Muscle layer of colon (tissue), 2 donors: ENCODE results near the gene CEACAM7.

Experiments used
- H3K27ac ChIP-seq: one replicate; pipeline ENCODE4 v1.7.0; 2013; ENCODE audit warnings: low read depth, mild to moderate bottlenecking, low read length, moderate library complexity
- H3K27me3 ChIP-seq, 2 donors: one replicate each; pipeline ENCODE4 v1.7.0; 2013; ENCODE audit warnings: low read length in 2 of 2, mild to moderate bottlenecking in 2 of 2; ENCODE audit not compliant: insufficient read depth in 2 of 2, control insufficient read depth in 1 of 2
- H3K36me3 ChIP-seq: one replicate; pipeline ENCODE4 v1.7.0; 2013; ENCODE audit warnings: mild to moderate bottlenecking, low read length; ENCODE audit not compliant: insufficient read depth
- H3K4me1 ChIP-seq: one replicate; pipeline ENCODE4 v1.7.0; 2013; ENCODE audit warnings: mild to moderate bottlenecking, low read length; ENCODE audit not compliant: insufficient read depth
- H3K4me3 ChIP-seq, 2 donors: one replicate each; pipeline ENCODE4 v1.7.0; 2013; ENCODE audit warnings: low read length in 2 of 2, low read depth in 1 of 2, mild to moderate bottlenecking in 1 of 2, moderate library complexity in 1 of 2
- H3K9ac ChIP-seq: one replicate; pipeline ENCODE4 v1.7.0; 2013; ENCODE audit warnings: low read length
- H3K9me3 ChIP-seq: one replicate; pipeline ENCODE4 v1.7.0; 2013; ENCODE audit warnings: mild to moderate bottlenecking, low read length
- donor health status: abdominal sarcoma.
- donor health status: Adenocarcinoma of cecum.

CEACAM7 gene

DNA sequence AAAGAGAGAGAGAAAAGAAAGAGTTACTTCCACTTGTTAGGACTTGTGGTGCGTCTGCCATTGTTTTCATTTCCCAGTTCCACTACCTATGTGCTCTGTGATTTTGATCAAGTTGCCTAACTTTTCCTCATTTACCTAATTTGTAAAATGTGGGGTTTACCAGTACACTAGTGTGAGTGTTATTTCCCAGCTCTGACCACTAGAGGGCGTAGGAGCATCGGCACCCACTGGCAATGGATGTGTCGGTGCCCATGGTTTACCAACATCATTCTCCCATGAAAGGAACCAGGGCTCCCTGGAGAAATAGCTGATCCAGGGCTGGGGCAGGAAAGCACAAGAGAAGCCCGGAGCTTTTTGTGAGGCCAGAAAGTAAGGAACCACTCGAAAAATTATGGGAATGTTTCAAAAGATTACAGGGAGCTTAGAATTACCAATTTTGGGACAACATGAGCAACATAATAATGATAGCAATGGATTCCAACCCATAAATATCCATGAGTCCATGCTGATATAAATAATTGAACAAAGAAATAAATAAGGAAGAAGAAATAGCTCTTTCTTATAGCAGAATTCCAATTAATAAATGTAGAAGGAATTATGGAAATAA is 46.1 kb downstream of the CEACAM7 start:
- no peaks in the 10 kb centered on the region for H3K36me3 ChIP-seq
- H3K4me3 ChIP-seq, result no peak overlapping the region
- H3K27me3 ChIP-seq, result peaks cover 0 to 9% of the 10 kb centered on the region in 2 donors
- H3K9ac ChIP-seq, result no peak overlapping the region
- no peaks in the 10 kb centered on the region for H3K9me3 ChIP-seq
- no peak overlapping the region for H3K27ac ChIP-seq
- H3K4me1 ChIP-seq, result no peaks in the 10 kb centered on the region

DNA sequence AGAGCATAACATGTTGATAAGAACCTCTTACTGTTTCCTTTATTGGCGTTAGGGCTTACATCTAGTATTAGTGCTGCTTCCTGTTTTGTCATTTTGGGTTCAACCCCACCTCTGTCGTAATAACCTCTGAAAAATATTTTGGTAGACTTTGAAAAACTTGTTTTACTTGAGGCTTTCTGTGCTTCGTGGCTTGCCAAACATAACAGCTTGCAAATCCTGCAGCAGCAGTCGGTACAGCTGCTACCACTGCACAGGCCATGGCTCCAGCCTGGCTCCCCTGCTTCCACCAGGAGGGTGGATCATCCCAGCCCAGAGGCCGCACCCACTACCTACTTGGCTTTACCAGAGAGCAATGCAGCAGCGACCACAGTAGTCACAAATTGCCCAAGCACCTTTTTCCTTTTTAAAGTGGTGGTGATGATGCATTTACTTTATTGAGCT is 49.4 kb downstream of the CEACAM7 start:
- Histone ChIP-seq H3K9me3 (no peaks in the 10 kb centered on the region), H3K27me3 (peaks cover 0 to 9% of the 10 kb centered on the region in 2 donors), H3K9ac (no peak overlapping the region), H3K4me1 (no peaks in the 10 kb centered on the region), H3K4me3 (no peak overlapping the region), H3K36me3 (no peaks in the 10 kb centered on the region), H3K27ac (no peak overlapping the region)

DNA sequence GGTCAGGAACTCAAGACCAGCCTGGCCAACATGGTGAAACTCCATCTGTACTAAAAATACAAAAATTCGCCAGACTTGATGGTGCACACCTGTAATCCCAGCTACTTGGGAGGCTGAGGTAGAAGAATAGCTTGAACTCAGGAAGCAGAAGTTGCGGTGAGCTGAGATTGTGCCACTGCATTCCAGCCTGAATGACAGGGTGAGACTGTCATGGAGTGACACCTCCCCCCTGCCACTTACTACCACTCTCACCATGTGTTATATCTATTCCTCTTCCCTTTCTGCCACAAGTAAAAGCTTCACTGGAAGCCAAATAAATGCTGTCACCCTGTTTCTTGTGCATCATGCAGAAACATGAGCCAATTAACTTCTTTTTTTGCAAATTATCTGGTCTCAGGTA is 50.6 kb downstream of the CEACAM7 start:
- Histone ChIP-seq H3K9me3 (no peaks in the 10 kb centered on the region), H3K9ac (no peak overlapping the region), H3K4me3 (no peak overlapping the region), H3K27ac (no peak overlapping the region), H3K27me3 (peaks cover 0 to 9% of the 10 kb centered on the region in 2 donors), H3K36me3 (no peaks in the 10 kb centered on the region), H3K4me1 (no peaks in the 10 kb centered on the region)

DNA sequence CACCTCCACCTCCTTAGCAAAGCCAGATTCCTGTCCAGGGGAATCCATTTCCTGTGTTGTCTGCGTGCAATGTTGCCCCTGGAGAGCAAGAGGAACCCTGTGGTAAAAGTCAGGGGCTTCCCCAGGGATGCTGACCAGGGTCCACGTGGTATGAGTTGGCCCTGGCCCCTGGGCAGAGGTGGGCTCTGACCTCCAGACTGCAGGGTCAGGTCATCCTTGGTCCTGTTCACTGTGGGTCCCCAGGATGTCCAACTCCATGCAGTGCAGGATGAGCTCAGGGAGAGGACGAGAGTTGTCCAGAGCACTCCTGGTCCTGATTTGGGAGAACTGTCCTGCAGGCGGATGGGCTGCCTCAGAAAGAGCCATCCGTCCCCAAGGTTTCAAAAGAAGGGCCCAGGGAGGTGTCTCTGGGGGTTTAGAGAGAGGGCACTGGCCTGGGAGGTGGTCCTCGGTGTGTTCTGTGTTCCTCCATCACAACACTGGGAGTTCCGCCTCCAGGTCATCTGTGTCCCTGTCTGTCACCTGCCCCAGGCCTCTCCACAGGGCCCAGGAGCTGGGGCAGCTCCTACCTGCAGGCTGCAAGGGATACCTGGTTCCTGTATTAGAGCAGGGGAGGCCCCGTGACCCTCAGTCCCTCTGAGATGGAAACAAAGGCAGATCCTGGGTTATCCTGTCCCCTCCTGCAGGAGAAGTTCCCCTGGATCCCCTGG is 59.9 kb downstream of the CEACAM7 start:
- Histone ChIP-seq H3K4me3 (no peak overlapping the region), H3K4me1 (no peaks in the 10 kb centered on the region), H3K27ac (no peak overlapping the region), H3K36me3 (no peaks in the 10 kb centered on the region), H3K9ac (no peak overlapping the region), H3K9me3 (peaks cover 13% of the 10 kb centered on the region), H3K27me3 (peaks cover 0 to 8% of the 10 kb centered on the region in 2 donors)

DNA sequence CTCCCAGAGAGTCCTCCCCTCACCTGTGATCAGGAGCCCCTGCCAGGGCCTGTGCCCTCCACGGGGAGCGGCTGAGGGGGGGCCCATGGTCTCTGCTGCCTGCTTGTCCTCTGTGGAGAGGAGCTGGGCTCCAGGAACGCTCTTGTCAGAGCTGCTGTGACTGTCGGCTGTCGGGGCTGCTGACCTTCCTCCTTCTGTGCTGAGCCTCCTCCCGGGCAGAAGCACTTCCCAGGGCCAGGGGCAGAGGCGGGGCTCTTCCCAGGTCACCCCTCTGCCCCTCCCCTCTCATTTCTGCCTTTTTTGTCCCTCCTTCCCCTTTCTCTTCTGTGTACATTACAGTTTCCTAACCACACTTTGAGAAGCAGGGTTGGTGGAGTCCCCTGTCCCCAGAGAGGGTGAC is 61.2 kb downstream of the CEACAM7 start, which contains the start of gene CEACAM4:
Gene CEACAM4, minus strand, starts transcription at position 198 of the 400 bp plus-strand sequence. Its CDS starts 111 bp downstream, at position 87.
- Histone ChIP-seq H3K27ac (no peak within 1 kb of the TSS), H3K4me1 (no peaks in the 10 kb centered on the region), H3K9ac (no peak within 1 kb of the TSS), H3K9me3 (peaks cover 13% of the 10 kb centered on the region), H3K36me3 (no peaks in the 10 kb centered on the region), H3K4me3 (no peak within 1 kb of the TSS), H3K27me3 (peaks cover 0 to 8% of the 10 kb centered on the region in 2 donors)

DNA sequence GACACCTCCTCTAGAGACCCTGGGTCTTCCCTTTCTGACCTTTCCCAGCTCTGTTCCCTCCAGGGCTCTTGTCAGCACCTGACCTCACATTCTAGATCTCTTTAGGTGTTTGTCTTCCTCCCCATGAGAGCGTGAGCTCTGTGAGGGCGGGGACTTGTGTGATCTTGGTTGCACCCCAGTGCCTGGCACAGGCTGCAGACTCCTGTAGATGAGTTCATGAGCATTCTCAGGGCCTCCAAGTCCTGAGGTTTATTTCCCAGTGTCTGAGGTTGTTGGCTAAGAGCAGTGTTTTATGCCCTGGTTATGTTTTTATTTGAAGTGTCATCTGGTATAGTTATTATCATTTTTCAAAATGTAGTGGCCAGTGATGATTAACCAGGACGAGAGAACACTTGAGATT is 61.8 kb downstream of the CEACAM7 start:
- peaks cover 10% of the 10 kb centered on the region for H3K9me3 ChIP-seq
- no peaks in the 10 kb centered on the region for H3K36me3 ChIP-seq
- H3K4me1 ChIP-seq, result no peaks in the 10 kb centered on the region
- H3K27me3 ChIP-seq, result peaks cover 0 to 8% of the 10 kb centered on the region in 2 donors
- no peak overlapping the region for H3K4me3 ChIP-seq
- no peak overlapping the region for H3K9ac ChIP-seq
- H3K27ac ChIP-seq, result no peak overlapping the region

DNA sequence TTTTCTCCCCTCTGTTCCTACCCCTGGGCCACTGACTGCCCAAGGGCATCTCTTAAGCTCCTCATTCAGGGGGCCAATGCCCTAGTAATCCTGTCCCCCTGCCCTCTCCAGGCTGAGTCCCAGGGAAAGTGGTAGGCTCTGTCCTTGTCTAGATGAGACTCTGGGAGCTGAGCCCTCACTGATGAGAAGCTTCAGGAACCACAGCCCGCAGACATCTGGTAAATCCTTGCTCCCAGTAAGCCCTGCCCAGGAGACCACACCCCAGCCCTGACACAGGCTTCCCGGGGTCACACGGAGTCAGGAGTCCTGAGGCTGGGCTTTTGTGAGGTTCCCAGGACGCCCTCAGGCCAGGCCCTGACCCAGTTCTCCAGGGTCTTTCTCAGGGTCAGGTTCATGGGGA is 63.1 kb downstream of the CEACAM7 start:
- no peak overlapping the region for H3K4me3 ChIP-seq

DNA sequence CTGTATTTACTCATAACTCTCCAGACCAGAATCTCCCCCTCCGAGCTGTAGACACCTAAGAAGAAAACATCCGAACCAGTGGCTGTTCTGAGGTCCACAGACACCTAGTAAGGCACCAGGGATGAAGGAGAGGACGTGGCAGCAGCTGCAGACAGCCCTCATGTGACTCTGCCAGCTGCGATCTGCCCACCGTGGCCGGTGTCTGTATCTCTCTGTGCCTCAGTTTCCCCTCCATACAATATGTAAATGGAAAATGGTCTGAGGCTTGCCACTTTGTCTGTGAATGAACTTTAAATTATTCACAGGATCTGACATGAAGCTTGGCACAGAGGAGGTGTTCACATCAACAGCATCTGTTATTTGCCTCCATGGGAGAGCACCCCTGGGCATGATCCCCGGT is 63.6 kb downstream of the CEACAM7 start:
- H3K4me1 ChIP-seq, result no peaks in the 10 kb centered on the region
- H3K9me3 ChIP-seq, result no peaks in the 10 kb centered on the region
- H3K27ac ChIP-seq, result no peak overlapping the region
- no peaks in the 10 kb centered on the region for H3K36me3 ChIP-seq
- peaks cover 0 to 8% of the 10 kb centered on the region in 2 donors for H3K27me3 ChIP-seq
- H3K9ac ChIP-seq, result no peak overlapping the region
- no peak overlapping the region for H3K4me3 ChIP-seq

More for the DNA sequence above, 63.1 kb downstream of the CEACAM7 start:
- no peak overlapping the region for H3K9ac ChIP-seq
- H3K36me3 ChIP-seq, result no peaks in the 10 kb centered on the region
- no peaks in the 10 kb centered on the region for H3K9me3 ChIP-seq
- peaks cover 0 to 8% of the 10 kb centered on the region in 2 donors for H3K27me3 ChIP-seq
- no peak overlapping the region for H3K27ac ChIP-seq
- H3K4me1 ChIP-seq, result no peaks in the 10 kb centered on the region

DNA sequence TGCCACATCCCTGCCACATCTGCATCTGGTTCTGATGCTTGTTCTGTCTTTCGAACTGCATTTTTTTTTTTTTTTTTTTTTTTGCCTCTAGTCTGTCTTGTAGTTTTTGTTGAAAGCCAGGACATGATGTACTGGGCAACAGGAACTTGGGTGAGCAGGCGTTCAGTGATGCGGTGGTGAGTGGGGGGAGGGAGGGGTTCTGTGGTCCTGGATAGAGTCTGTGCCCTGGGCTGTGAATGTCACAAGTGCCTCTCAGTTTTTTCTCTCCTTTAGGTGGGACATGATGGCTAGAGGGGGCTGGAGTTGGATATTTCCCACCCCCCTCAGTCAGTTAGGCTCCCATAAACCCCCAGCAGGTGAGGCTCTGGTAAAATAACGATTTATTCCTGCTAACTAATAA is 64.7 kb downstream of the CEACAM7 start:
- no peaks in the 10 kb centered on the region for H3K4me1 ChIP-seq
- no peaks in the 10 kb centered on the region for H3K9me3 ChIP-seq

More for the DNA sequence above, 64.7 kb downstream of the CEACAM7 start:
- Histone ChIP-seq H3K27ac (no peak overlapping the region), H3K4me3 (no peak overlapping the region), H3K27me3 (peaks cover 0 to 7% of the 10 kb centered on the region in 2 donors), H3K36me3 (no peaks in the 10 kb centered on the region), H3K9ac (no peak overlapping the region)
